Thyroid gland (tissue), 4 donors: ENCODE measurements around the gene TRIOBP. TPM values are rescaled to one million over a fixed set of nuclear protein-coding genes. Genes with fewer than 3 reads are reported as not detected.

Experiments
- DNase-seq, 2 donors: peaks; one replicate each; pipeline ENCODE4 v3.0.0-alpha.2; 2019
- H3K27ac ChIP-seq, 3 donors: fragments of 200-600 bp; sonication (generic); 1 replicate in 2 of 3; 2 replicates in 1 of 3; pipeline ENCODE4 v1.5.1; 2016 to 2019; ENCODE audit warnings: mild to moderate bottlenecking in 1 of 3, moderate library complexity in 1 of 3
- H3K27me3 ChIP-seq: fragments of 200-600 bp; sonication (generic); one replicate; pipeline ENCODE4 v1.5.1; 2019
- H3K36me3 ChIP-seq, 2 donors: fragments of 200-600 bp; sonication (generic); one replicate each; pipeline ENCODE4 v1.5.1; 2016 to 2019
- H3K4me1 ChIP-seq, 2 donors: fragments of 200-600 bp; sonication (generic); one replicate each; pipeline ENCODE4 v1.5.1; 2017 to 2019
- H3K4me3 ChIP-seq, 3 donors: fragments of 200-600 bp; sonication (generic); replicated peaks in 1 of 3; 1 replicate in 2 of 3; 2 replicates in 1 of 3; pipeline ENCODE4 v1.5.1; 2016; ENCODE audit warnings: mild to moderate bottlenecking in 1 of 3
- H3K9me3 ChIP-seq: fragments of 200-600 bp; sonication (generic); one replicate; pipeline ENCODE4 v1.5.1; 2017
- CTCF ChIP-seq, 6 experiments: fragments of 200-600 bp in 3 of 6; fragments of 450-650 bp in 3 of 6; sonication (generic) in 3 of 6; IDR thresholded peaks; one replicate each; pipeline ENCODE4 v1.5.1; 2016 to 2019; ENCODE audit warnings: antibody characterized with exemption in 6 of 6, mild to moderate bottlenecking in 2 of 6, inconsistent platforms in 1 of 6, moderate library complexity in 1 of 6
- POLR2A ChIP-seq, 2 donors: fragments of 450-650 bp; IDR thresholded peaks; one replicate each; pipeline ENCODE4 v1.6.1; 2017; ENCODE audit warnings: antibody characterized with exemption in 2 of 2, mild to moderate bottlenecking in 2 of 2, moderate library complexity in 1 of 2
- WGBS, 2 donors: methylation state at CpG; one replicate each; pipeline ENCODE4 v1.1.5; 2017; 5-methylcytosine and 5-hydroxymethylcytosine counted together
- intact Hi-C: fragments of 100-400 bp; cut with DNase I; formaldehyde crosslinking; loops from one replicate; pipeline ENCODE4 v1.15.1; 2023
- total RNA-seq, 4 donors: library from RNA; depleted of rRNA; stranded (reverse); fragments of >200 nt; gene quantifications; one replicate each; pipeline ENCODE4 v1.2.3, GENCODE V29; 2016

The TRIOBP gene
- total RNA-seq, 4 donors from 2014 or later = 120 to 150 (median 140) TPM

- Histone ChIP-seq H3K27ac (no peak overlapping the region), H3K4me1 (no peaks in the 10 kb centered on the region), H3K27me3 (no peaks in the 10 kb centered on the region), H3K36me3 (peaks cover 23 to 49% of the 10 kb centered on the region in 2 donors), H3K9me3 (no peaks in the 10 kb centered on the region), H3K4me3 (no peak overlapping the region)
- TF ChIP-seq CTCF (IDR thresholded peaks at IDR 0.05) = no peak
- no peak for TF ChIP-seq POLR2A (IDR thresholded peaks at IDR 0.05)
- DNase-seq = no peak
- 89% methylated on average over 10 of the region's 10 CpGs for WGBS, 2 donors
- intact Hi-C loops = no loop called here
These were observed 65.6 kb downstream of the TRIOBP start for GRCh38 chr22:37762389-37762836.

GRCh38 chr22:37763012-37763411 lies 66.2 kb downstream of the TRIOBP start:
- Histone ChIP-seq H3K27ac (no peak overlapping the region), H3K36me3 (peaks cover 21 to 49% of the 10 kb centered on the region in 2 donors), H3K9me3 (no peaks in the 10 kb centered on the region), H3K4me3 (no peak overlapping the region), H3K4me1 (no peaks in the 10 kb centered on the region), H3K27me3 (no peaks in the 10 kb centered on the region)
- 98 to 100% methylated on average over 4 to 9 of the region's 9 CpGs for WGBS, 2 donors
- DNase-seq = no peak
- intact Hi-C loops = no loop called here
- no peak for TF ChIP-seq CTCF (IDR thresholded peaks at IDR 0.05)
- TF ChIP-seq POLR2A (IDR thresholded peaks at IDR 0.05) = no peak

- Histone ChIP-seq H3K36me3 (peaks cover 19 to 48% of the 10 kb centered on the region in 2 donors), H3K4me1 (no peaks in the 10 kb centered on the region), H3K9me3 (no peaks in the 10 kb centered on the region), H3K27ac (no peak overlapping the region), H3K4me3 (no peak overlapping the region), H3K27me3 (no peaks in the 10 kb centered on the region)
- DNase-seq = no peak
- TF ChIP-seq POLR2A (IDR thresholded peaks at IDR 0.05) = no peak
- TF ChIP-seq CTCF (IDR thresholded peaks at IDR 0.05) = no peak
- intact Hi-C loops = no loop called here
- WGBS, 2 donors = 93 to 94% methylated on average over 16 of the region's 16 CpGs
These were observed 66.8 kb downstream of the TRIOBP start for GRCh38 chr22:37763652-37764051.

- Histone ChIP-seq H3K9me3 (no peaks in the 10 kb centered on the region), H3K36me3 (peaks cover 19 to 47% of the 10 kb centered on the region in 2 donors), H3K4me3 (no peak overlapping the region), H3K27me3 (no peaks in the 10 kb centered on the region), H3K4me1 (no peaks in the 10 kb centered on the region), H3K27ac (peak overlapping the region in 1 of 3 donors; percentile 23)
- DNase-seq = no peak
- 88 to 93% methylated on average over 6 of the region's 6 CpGs for WGBS, 2 donors
- intact Hi-C loops = no loop called here
- no peak for TF ChIP-seq CTCF (IDR thresholded peaks at IDR 0.05)
- TF ChIP-seq POLR2A (IDR thresholded peaks at IDR 0.05) = no peak
These were observed 67.8 kb downstream of the TRIOBP start for GRCh38 chr22:37764622-37765021.

GRCh38 chr22:37765498-37765897 lies 68.7 kb downstream of the TRIOBP start:
- H3K27me3 ChIP-seq = no peaks in the 10 kb centered on the region
- intact Hi-C loops = no loop called here
- no peak overlapping the region for H3K27ac ChIP-seq
- no peak overlapping the region for H3K4me3 ChIP-seq
- 90 to 95% methylated on average over 13 of the region's 13 CpGs for WGBS, 2 donors
- no peaks in the 10 kb centered on the region for H3K4me1 ChIP-seq
- no peak for DNase-seq
- no peaks in the 10 kb centered on the region for H3K9me3 ChIP-seq
- TF ChIP-seq CTCF (IDR thresholded peaks at IDR 0.05) (no peak), POLR2A (IDR thresholded peaks at IDR 0.05) (no peak)
- peaks cover 21 to 43% of the 10 kb centered on the region in 2 donors for H3K36me3 ChIP-seq
